GM12801 (cell line): ENCODE results near the gene PES1.
A peak's percentile ranks its signal among the peaks of the same experiment; 100 is the strongest.

Experiments
- CTCF ChIP-seq: IDR thresholded peaks from one replicate; pipeline ENCODE4 v1.5.1; 2011; ENCODE audit warnings: control low read depth; ENCODE audit not compliant: insufficient read length; ENCODE audit errors: extremely low read depth

The PES1 gene

DNA sequence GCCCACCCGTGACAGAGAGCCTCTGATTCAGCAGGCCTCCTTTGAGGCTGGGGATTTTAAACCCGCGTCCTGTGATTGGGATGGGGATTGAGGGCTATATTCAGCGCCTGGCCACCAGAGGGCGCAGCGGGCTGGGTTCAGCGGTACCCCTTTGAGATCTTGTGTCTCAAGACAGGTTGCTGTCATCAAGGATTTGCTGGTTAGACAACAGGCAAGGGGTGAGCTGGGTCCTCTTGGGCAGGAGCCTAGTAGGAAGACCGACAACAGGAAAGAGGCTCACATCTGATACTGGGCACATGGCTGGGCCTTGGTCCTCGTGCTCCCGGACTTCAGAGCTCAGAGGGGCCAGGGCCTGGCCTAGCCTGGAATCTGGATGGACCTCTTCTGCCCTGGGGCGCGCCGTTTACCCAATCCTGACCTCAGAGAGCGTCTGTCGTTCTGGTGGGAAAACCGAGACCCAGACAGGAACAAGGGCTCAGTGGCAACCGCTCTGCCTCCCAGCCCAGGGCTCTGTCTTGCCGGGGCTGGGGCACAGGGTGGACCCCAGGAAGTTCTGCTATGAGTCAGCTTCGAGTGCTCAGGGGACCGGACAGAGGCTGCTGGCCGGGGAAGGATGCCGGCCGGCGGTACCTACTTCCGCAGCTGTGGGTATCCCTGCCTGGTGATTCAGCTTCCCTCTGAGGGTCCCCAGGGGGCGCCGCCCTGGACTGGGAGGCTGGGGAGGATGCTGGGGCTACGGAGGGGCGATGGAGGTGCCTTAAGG lies 42.9 kb upstream of the PES1 start:
- peak; percentile 43 for TF ChIP-seq CTCF

DNA sequence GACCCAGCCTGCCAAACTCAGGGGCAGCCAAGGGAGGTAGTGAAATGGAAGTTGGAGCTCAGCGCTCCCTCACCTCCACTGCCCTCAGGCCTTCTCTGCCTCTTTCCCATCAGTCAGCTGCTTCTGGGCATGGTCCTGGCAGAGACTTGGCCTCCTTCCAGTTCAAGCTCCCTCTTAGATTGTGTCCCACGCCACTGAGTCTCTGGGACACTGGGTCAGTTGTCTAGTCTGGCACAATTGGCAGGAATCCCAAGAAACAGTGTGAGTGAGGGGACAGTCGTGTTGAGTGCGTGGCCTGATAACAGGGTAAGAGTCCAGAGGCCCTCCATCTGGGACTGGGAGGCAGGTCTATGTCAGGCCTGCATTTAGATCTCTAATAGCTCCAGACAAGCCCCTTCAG lies 36.8 kb upstream of the PES1 start:
- no peak for TF ChIP-seq CTCF

GRCh38 chr22:30627471-30627870 lies 35.8 kb upstream of the PES1 start:
- no peak for TF ChIP-seq CTCF

GRCh38 chr22:30626413-30626812 lies 34.7 kb upstream of the PES1 start:
- no peak for TF ChIP-seq CTCF

DNA sequence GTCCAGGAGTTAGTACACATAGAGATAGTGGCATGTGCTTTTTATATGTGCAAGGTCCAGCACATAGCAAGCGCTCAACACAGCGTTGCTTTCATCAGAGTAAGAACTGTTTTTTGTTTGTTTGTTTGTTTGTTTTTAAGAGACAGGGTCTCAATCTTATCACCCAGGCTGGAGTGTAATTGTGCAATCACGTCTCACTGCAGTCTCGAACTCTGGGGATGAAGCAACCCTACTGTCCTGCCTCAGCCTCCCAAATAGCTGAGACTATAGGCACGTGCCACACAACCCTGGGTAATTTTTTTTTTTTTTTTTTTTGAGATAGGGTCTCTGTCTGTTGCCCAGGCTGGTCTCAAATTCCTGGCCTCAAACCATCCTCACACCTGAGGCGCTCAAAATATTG lies 26.1 kb upstream of the PES1 start:
- TF ChIP-seq CTCF: no peak

GRCh38 chr22:30615543-30615954 lies 23.8 kb upstream of the PES1 start:
- no peak for TF ChIP-seq CTCF

- TF ChIP-seq CTCF: no peak
Observed at GRCh38 chr22:30614879-30615278, 23.2 kb upstream of the PES1 start.

DNA sequence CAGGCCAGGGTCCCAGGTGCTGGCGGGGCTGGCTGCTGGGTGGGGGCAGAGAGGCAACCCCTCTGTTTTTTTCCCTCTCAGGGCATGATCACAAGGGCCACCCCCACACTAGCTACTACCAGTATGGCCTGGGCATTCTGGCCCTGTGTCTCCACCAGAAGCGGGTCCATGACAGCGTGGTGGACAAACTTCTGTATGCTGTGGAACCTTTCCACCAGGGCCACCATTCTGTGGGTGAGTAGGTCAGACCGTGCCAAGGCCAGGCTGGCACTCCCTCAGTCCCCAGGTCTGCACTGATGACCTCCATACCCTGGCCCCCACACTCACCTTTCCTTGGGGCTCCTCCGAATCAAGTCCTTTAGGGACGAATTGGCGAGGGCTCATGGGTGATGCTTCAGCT lies 22.6 kb upstream of the PES1 start:
- TF ChIP-seq CTCF: no peak
